GM18868 (cell line): ENCODE results near the gene CLPSL2.
A peak's percentile ranks its signal among the peaks of the same experiment; 100 is the strongest.
"Not testable (repeated sequence)": the region's sequence is repeated elsewhere in the genome, so short reads cannot be mapped to it uniquely, and the experiment has no call there.

Experiments
- ATAC-seq: cut with Tn5 transposase; IDR thresholded peaks from one replicate; pipeline ENCODE4 v1.9.1; 2021; ENCODE audit warnings: mild to moderate bottlenecking, moderate library complexity; ENCODE audit not compliant: unreplicated experiment

The CLPSL2 gene

GRCh38 chr6:35776364-35777215 lies at the start of gene CLPSL2:
Gene CLPSL2, plus strand, starts transcription at chr6:35776598. Its CDS starts 21 bp downstream, at chr6:35776619.
- no peak for ATAC-seq

- ATAC-seq, result peak; percentile 4
Measured at GRCh38 chr6:35727231-35727934, 49.0 kb upstream of the CLPSL2 start.

- ATAC-seq, result peak; percentile 43
Measured at GRCh38 chr6:35727935-35728682, 48.3 kb upstream of the CLPSL2 start.

- ATAC-seq, result no peak
Measured at GRCh38 chr6:35728683-35729678, 47.4 kb upstream of the CLPSL2 start.

- ATAC-seq, result no peak
Measured at GRCh38 chr6:35729722-35730121, 46.7 kb upstream of the CLPSL2 start.

GRCh38 chr6:35730745-35731413 lies 45.5 kb upstream of the CLPSL2 start:
- ATAC-seq, result no peak

- peak; percentile 61 for ATAC-seq
Measured at GRCh38 chr6:35731414-35731735, 45.0 kb upstream of the CLPSL2 start.

- ATAC-seq, result peak; percentile 51
Measured at GRCh38 chr6:35731736-35732532, 44.5 kb upstream of the CLPSL2 start.

GRCh38 chr6:35733633-35734032 lies 42.8 kb upstream of the CLPSL2 start:
- no peak for ATAC-seq

GRCh38 chr6:35734319-35734718 lies 42.1 kb upstream of the CLPSL2 start:
- not testable (repeated sequence) for ATAC-seq

- ATAC-seq, result no peak
Measured at GRCh38 chr6:35735452-35735851, 40.9 kb upstream of the CLPSL2 start.

GRCh38 chr6:35736253-35736894 lies 40.0 kb upstream of the CLPSL2 start:
- no peak for ATAC-seq

- no peak for ATAC-seq
Measured at GRCh38 chr6:35736982-35737412, 39.4 kb upstream of the CLPSL2 start, which contains the start of gene ARMC12. Gene ARMC12, plus strand, starts transcription at chr6:35737032. Its CDS starts 77 bp downstream, at chr6:35737109.

- ATAC-seq, result no peak
Measured at GRCh38 chr6:35737413-35738211, 38.8 kb upstream of the CLPSL2 start.

GRCh38 chr6:35739645-35740524 lies 36.5 kb upstream of the CLPSL2 start:
- no peak for ATAC-seq

- no peak for ATAC-seq
Measured at GRCh38 chr6:35742842-35743241, 33.6 kb upstream of the CLPSL2 start.
